Measurements from ENCODE around the gene ATM.

Gene ATM

GRCh38 chr11:108233277-108233945, 10.5 kb downstream of the ATM start:
- TF ChIP-seq NFIC (IDR thresholded peaks at IDR 0.05) (no peak), EP300 (IDR thresholded peaks at IDR 0.05; ENCODE audit: borderline replicate concordance) (no peak), MAX (IDR thresholded peaks at IDR 0.05) (no peak), ZBTB7A (IDR thresholded peaks at IDR 0.05; ENCODE audit: low read depth) (no peak), CREB1 (IDR thresholded peaks at IDR 0.05; ENCODE audit: low read depth) (no peak), EGR1 (IDR thresholded peaks at IDR 0.05) (no peak), CEBPB (IDR thresholded peaks at IDR 0.05) (no peak), USF1 (IDR thresholded peaks at IDR 0.05) (no peak), TCF12 (IDR thresholded peaks at IDR 0.05; ENCODE audit: low read depth) (no peak), TAF1 (IDR thresholded peaks at IDR 0.05; ENCODE audit: low read depth) (no peak), YY1 (IDR thresholded peaks at IDR 0.05; ENCODE audit: low read depth) (no peak), RAD21 (IDR thresholded peaks at IDR 0.05; ENCODE audit: low read depth) (no peak), REST (IDR thresholded peaks at IDR 0.05; ENCODE audit: low read depth) (no peak), FOXM1 (IDR thresholded peaks at IDR 0.05; ENCODE audit: borderline replicate concordance, low read depth) (no peak), TEAD4 (IDR thresholded peaks at IDR 0.05) (no peak)

GRCh38 chr11:108235192-108235591, 12.3 kb downstream of the ATM start:
- TF ChIP-seq TAF1 (IDR thresholded peaks at IDR 0.05; ENCODE audit: low read depth): no peak
- no peak for TF ChIP-seq EP300 (IDR thresholded peaks at IDR 0.05; ENCODE audit: borderline replicate concordance)
- no peak for TF ChIP-seq CREB1 (IDR thresholded peaks at IDR 0.05; ENCODE audit: low read depth)
- no peak for TF ChIP-seq RAD21 (IDR thresholded peaks at IDR 0.05; ENCODE audit: low read depth)
- no peak for TF ChIP-seq TCF12 (IDR thresholded peaks at IDR 0.05; ENCODE audit: low read depth)
- no peak for TF ChIP-seq EGR1 (IDR thresholded peaks at IDR 0.05)
- TF ChIP-seq YY1 (IDR thresholded peaks at IDR 0.05; ENCODE audit: low read depth): no peak
- no peak for TF ChIP-seq FOXM1 (IDR thresholded peaks at IDR 0.05; ENCODE audit: borderline replicate concordance, low read depth)
- TF ChIP-seq MAX (IDR thresholded peaks at IDR 0.05): no peak
- no peak for TF ChIP-seq REST (IDR thresholded peaks at IDR 0.05; ENCODE audit: low read depth)
- TF ChIP-seq TEAD4 (IDR thresholded peaks at IDR 0.05): no peak
- TF ChIP-seq ZBTB7A (IDR thresholded peaks at IDR 0.05; ENCODE audit: low read depth): no peak
- TF ChIP-seq CEBPB (IDR thresholded peaks at IDR 0.05): no peak
- TF ChIP-seq NFIC (IDR thresholded peaks at IDR 0.05): no peak

- TF ChIP-seq RAD21 (IDR thresholded peaks at IDR 0.05; ENCODE audit: low read depth): no peak
- TF ChIP-seq USF1 (IDR thresholded peaks at IDR 0.05): no peak
- TF ChIP-seq CEBPB (IDR thresholded peaks at IDR 0.05): no peak
- no peak for TF ChIP-seq REST (IDR thresholded peaks at IDR 0.05; ENCODE audit: low read depth)
- TF ChIP-seq ZBTB7A (IDR thresholded peaks at IDR 0.05; ENCODE audit: low read depth): no peak
- no peak for TF ChIP-seq TAF1 (IDR thresholded peaks at IDR 0.05; ENCODE audit: low read depth)
- no peak for TF ChIP-seq YY1 (IDR thresholded peaks at IDR 0.05; ENCODE audit: low read depth)
- TF ChIP-seq TCF12 (IDR thresholded peaks at IDR 0.05; ENCODE audit: low read depth): no peak
- no peak for TF ChIP-seq EGR1 (IDR thresholded peaks at IDR 0.05)
- no peak for TF ChIP-seq NFIC (IDR thresholded peaks at IDR 0.05)
- no peak for TF ChIP-seq CREB1 (IDR thresholded peaks at IDR 0.05; ENCODE audit: low read depth)
- no peak for TF ChIP-seq MAX (IDR thresholded peaks at IDR 0.05)
- no peak for TF ChIP-seq TEAD4 (IDR thresholded peaks at IDR 0.05)
- no peak for TF ChIP-seq EP300 (IDR thresholded peaks at IDR 0.05; ENCODE audit: borderline replicate concordance)
- TF ChIP-seq FOXM1 (IDR thresholded peaks at IDR 0.05; ENCODE audit: borderline replicate concordance, low read depth): no peak
Observed at GRCh38 chr11:108235633-108236032, 12.8 kb downstream of the ATM start.

All from Ishikawa (cell line).